ENCODE results near the gene RERE.
"Not testable (repeated sequence)": the region's sequence is repeated elsewhere in the genome, so short reads cannot be mapped to it uniquely, and the experiment has no call there.

The RERE gene

GRCh38 chr1:8698012-8698630 lies 119.3 kb downstream of the RERE start:
- DNase-seq (ENCODE audit: low read depth): no peak
- H3K4me3 ChIP-seq (replicated peaks; ENCODE audit: low read depth, low read length): no peak overlapping the region
- TF ChIP-seq CTCF (IDR thresholded peaks at IDR 0.05; ENCODE audit: low read length, missing control alignments): no peak

- DNase-seq (ENCODE audit: low read depth); H3K4me3 ChIP-seq (replicated peaks; ENCODE audit: low read depth, low read length): not testable (repeated sequence)
Observed at GRCh38 chr1:8695442-8695841, 122.0 kb downstream of the RERE start.

- no peak for DNase-seq (ENCODE audit: low read depth)
- no peak overlapping the region for H3K4me3 ChIP-seq (replicated peaks; ENCODE audit: low read depth, low read length)
- no peak for TF ChIP-seq CTCF (IDR thresholded peaks at IDR 0.05; ENCODE audit: low read length, missing control alignments)
Observed at GRCh38 chr1:8693107-8693506, 124.3 kb downstream of the RERE start.

GRCh38 chr1:8691662-8692061 lies 125.8 kb downstream of the RERE start:
- DNase-seq (ENCODE audit: low read depth): no peak
- TF ChIP-seq CTCF (IDR thresholded peaks at IDR 0.05; ENCODE audit: low read length, missing control alignments): no peak
- H3K4me3 ChIP-seq (replicated peaks; ENCODE audit: low read depth, low read length): no peak overlapping the region

GRCh38 chr1:8690253-8690525 lies 127.3 kb downstream of the RERE start:
- no peak for DNase-seq (ENCODE audit: low read depth)
- no peak overlapping the region for H3K4me3 ChIP-seq (replicated peaks; ENCODE audit: low read depth, low read length)
- no peak for TF ChIP-seq CTCF (IDR thresholded peaks at IDR 0.05; ENCODE audit: low read length, missing control alignments)

GRCh38 chr1:8689431-8690252 lies 127.8 kb downstream of the RERE start:
- H3K4me3 ChIP-seq (replicated peaks; ENCODE audit: low read depth, low read length): no peak overlapping the region
- TF ChIP-seq CTCF (IDR thresholded peaks at IDR 0.05; ENCODE audit: low read length, missing control alignments): no peak
- DNase-seq (ENCODE audit: low read depth): no peak

GRCh38 chr1:8687538-8687937 lies 129.9 kb downstream of the RERE start:
- TF ChIP-seq CTCF (IDR thresholded peaks at IDR 0.05; ENCODE audit: low read length, missing control alignments): no peak
- DNase-seq (ENCODE audit: low read depth): no peak
- H3K4me3 ChIP-seq (replicated peaks; ENCODE audit: low read depth, low read length): no peak overlapping the region
